Measurements from ENCODE around the gene GPR62.
A peak's percentile ranks its signal among the peaks of the same experiment; 100 is the strongest.

The GPR62 gene

DNA sequence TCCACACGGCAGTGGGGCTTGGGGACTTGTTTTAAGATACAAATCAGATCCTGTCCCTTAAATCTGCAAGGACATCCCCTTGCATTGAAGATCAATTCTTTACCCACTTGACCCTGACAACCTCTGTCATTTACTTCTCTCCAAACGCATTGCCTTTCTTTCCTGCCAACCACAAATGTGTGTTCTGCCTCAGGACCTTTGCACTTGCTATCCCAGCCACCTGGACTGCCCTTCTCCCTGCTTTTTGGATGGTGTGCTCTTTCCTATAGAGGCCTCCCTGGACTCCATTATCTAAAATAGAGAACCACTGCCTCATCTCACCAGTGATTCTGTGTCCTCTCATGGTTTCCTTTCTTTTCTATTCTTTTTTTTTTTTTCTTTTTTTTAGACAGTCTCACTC is 42.0 kb downstream of the GPR62 start:
- H3K4me3 ChIP-seq (ENCODE audit: low read depth, low read length), result no peak overlapping the region

DNA sequence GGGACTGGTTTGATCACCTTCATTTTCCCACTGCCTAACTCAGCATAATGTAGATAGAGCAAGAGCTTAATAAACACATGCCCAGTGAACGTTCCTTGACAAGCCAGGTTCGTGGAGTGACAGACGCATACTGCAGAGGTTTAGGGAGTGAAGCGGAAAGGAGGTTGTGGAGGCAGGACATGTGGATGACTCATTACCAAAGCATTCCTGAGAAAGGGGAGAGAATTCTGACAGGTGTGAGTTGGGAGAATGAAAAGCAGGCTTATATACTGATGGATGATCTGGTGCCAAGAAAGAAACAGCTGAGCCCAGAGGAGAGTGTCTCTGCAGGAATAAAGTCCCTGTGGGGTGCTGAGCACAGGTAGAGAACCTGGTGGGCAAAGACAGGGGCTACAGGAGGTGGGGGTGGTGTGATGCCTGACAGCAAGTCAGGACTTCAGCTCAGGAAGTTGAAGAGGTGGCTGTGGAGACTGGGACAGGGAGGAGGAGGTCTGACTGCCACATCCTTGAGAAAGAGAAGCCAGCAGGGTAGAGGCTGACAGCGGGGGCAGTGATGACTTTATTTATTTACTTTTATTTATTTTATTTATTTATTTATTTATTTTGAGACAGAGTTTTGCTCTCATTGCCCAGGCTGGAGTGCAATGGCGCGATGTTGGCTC is 42.9 kb downstream of the GPR62 start:
- TF ChIP-seq, protein P1, sequence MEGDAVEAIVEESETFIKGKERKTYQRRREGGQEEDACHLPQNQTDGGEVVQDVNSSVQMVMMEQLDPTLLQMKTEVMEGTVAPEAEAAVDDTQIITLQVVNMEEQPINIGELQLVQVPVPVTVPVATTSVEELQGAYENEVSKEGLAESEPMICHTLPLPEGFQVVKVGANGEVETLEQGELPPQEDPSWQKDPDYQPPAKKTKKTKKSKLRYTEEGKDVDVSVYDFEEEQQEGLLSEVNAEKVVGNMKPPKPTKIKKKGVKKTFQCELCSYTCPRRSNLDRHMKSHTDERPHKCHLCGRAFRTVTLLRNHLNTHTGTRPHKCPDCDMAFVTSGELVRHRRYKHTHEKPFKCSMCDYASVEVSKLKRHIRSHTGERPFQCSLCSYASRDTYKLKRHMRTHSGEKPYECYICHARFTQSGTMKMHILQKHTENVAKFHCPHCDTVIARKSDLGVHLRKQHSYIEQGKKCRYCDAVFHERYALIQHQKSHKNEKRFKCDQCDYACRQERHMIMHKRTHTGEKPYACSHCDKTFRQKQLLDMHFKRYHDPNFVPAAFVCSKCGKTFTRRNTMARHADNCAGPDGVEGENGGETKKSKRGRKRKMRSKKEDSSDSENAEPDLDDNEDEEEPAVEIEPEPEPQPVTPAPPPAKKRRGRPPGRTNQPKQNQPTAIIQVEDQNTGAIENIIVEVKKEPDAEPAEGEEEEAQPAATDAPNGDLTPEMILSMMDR (IDR thresholded peaks at IDR 0.05; ENCODE audit: borderline replicate concordance, insufficient read depth, low read depth, low read length), result no peak
- no peak overlapping the region for H3K4me3 ChIP-seq (ENCODE audit: low read depth, low read length)

More for the DNA sequence above, 42.0 kb downstream of the GPR62 start:
- TF ChIP-seq, protein P1 (IDR thresholded peaks at IDR 0.05; ENCODE audit: borderline replicate concordance, insufficient read depth, low read depth, low read length), result no peak

DNA sequence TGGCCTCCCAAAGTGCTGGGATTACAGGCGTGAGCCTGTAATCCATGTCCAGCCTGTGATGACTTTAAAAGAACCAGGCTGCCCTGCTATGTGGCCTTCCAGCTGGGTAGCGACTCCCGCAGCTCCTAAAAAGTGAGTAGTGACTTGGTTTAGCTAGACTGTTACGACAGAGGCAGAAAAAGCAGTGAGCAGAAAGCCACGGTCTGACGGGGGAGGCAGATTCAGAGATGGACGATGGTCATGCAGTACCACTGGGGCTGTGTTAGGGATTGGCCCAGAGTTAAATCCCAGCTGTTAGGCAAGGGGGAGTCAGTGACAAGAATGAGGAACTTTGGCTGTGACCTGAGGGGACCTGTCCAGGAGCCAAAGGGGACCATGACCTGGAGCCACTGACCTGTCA is 43.6 kb downstream of the GPR62 start:
- no peak overlapping the region for H3K4me3 ChIP-seq (ENCODE audit: low read depth, low read length)
- TF ChIP-seq, protein P1 (IDR thresholded peaks at IDR 0.05; ENCODE audit: borderline replicate concordance, insufficient read depth, low read depth, low read length), result no peak

DNA sequence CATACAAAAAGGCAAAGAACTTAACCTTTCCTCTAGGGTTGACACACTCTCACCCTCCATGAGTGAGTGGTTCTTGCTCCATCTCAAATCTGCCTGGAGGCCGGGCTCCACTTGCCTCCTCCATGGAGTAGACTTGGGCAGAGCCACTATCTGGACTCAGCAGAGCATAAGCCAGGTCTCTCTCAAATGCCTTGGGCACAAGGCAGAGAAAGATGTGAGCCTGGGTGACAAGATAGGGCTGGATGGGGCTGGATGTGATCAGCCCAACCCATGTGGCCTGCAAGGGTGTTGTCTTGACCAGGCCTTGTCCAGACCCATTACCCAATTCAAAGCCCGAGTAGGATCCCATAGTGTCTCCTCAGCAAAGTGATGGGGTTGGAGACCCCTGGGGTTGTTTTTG is 44.7 kb downstream of the GPR62 start:
- H3K4me3 ChIP-seq (ENCODE audit: low read depth, low read length), result no peak overlapping the region
- TF ChIP-seq, protein P1 (IDR thresholded peaks at IDR 0.05; ENCODE audit: borderline replicate concordance, insufficient read depth, low read depth, low read length), result no peak

DNA sequence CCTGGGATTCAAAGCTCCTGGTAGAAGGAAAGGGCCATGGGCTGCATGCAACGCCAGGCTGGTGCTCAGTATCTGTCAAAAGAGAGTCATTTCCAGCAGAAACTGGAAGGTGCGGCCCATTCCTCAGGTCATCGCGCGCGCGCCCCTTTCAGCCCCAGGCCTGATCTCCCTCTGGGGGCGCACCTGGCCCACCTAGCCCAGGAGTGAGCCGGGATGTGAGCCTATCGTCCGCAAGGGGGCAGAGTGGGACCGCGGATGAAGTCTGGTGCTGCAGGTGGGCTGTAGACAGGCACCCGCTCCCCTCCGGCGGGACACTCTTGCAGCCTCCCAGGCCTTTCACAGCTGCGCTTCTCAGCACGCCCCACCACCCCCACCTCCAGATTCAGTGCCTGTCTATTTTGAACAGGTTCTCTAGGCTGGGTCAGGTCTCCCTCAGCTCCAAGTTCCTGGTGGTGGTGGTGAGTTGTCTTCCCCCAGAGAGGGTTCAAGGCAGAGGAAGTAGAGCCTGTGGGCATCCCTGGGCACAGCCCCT is 46.3 kb downstream of the GPR62 start:
- H3K4me3 ChIP-seq (ENCODE audit: low read depth, low read length), result no peak overlapping the region
- TF ChIP-seq, protein P1 (IDR thresholded peaks at IDR 0.05; ENCODE audit: borderline replicate concordance, insufficient read depth, low read depth, low read length), result peak; percentile 98

DNA sequence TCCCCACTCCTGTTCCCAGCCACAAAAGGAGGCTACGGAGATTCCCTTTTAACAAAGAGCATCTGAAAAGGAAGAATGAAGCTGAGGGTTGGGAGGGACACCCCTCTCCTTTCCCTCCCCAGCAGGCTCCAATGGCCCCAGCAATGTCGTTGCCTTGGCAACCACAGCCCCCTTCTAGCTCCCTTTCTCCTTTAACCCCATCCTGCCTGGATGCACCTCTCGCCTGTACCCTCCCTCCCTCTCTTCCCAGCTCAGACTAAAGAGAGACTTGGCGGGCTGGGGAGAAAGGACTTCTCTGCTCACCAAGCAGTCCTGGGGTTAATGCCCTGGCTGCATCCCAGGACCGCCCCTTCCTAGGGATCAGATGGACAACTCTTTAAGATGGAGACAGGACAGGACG is 47.6 kb downstream of the GPR62 start:
- H3K4me3 ChIP-seq (ENCODE audit: low read depth, low read length), result no peak overlapping the region
- TF ChIP-seq, protein P1 (IDR thresholded peaks at IDR 0.05; ENCODE audit: borderline replicate concordance, insufficient read depth, low read depth, low read length), result no peak

DNA sequence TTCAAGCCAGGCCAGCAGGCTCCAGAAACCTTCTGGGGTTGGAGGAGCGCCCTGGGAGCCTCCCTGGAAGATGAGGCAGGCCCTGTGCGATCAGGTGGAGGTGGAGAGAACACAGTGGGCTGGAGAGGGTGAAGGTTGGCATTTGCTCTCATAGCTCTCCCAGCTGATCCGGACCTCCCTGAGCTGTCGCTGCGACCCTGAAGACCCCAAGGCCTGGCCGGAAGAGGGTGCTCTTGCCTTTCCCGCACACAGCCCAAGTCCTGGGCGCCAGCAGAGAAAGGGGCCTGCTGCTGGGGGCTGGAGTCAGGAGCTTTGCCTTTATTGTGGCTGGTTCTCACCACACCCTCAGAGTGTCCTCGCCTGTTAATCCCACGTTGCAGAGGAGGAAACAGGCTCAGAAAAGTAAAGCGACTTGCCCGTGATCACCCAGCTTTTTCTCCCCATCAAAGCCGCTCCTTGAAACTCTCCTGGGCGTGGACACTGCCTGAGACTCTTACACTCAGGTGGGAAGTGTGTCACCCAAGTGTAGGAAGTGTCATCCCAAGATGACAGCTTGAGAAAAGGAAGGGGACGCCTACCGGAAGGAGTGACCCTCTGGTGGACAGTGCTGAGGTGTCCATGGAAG is 49.1 kb downstream of the GPR62 start:
- TF ChIP-seq, protein P1 (IDR thresholded peaks at IDR 0.05; ENCODE audit: borderline replicate concordance, insufficient read depth, low read depth, low read length), result peak; percentile 41; the same call in 1 of the 2 replicates
- H3K4me3 ChIP-seq (ENCODE audit: low read depth, low read length), result no peak overlapping the region
